ENCODE results near the gene KCNK6.
"Not testable (repeated sequence)": the region's sequence is repeated elsewhere in the genome, so short reads cannot be mapped to it uniquely, and the experiment has no call there.

Gene KCNK6

DNA sequence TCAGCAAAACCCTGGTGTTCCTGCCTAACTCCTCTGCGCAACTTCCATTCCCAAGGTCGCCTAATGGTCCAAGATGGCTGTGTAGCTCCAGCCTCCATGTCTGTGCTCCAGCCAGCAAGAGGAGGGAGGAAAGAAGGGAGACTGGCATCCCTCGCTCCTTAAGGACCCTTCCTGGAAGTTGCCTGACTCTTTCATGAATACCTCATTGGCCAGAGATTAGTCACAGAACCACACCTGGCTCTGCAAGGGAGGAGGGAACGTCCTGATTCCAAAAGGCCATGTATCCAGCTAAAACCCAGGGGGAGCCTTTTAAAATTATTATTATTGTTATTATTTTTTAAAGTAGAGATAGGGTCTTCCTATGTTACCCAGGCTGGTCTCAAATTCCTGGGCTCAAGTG is 4.8 kb downstream of the KCNK6 start:
- Mint-ChIP-seq H3K4me1 (peaks cover 26% of the 10 kb centered on the region), H3K9me3 (no peaks in the 10 kb centered on the region), H3K27ac (no peak overlapping the region), H3K36me3 (peaks cover 24% of the 10 kb centered on the region), H3K27me3 (no peaks in the 10 kb centered on the region), H3K4me3 (no peak overlapping the region)
- DNase-seq: no peak
- CTCF ChIA-PET: no interaction called here

DNA sequence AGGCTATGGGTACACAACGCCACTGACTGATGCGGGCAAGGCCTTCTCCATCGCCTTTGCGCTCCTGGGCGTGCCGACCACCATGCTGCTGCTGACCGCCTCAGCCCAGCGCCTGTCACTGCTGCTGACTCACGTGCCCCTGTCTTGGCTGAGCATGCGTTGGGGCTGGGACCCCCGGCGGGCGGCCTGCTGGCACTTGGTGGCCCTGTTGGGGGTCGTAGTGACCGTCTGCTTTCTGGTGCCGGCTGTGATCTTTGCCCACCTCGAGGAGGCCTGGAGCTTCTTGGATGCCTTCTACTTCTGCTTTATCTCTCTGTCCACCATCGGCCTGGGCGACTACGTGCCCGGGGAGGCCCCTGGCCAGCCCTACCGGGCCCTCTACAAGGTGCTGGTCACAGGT is 6.9 kb downstream of the KCNK6 start:
- no peaks in the 10 kb centered on the region for H3K27me3 Mint-ChIP-seq

GRCh38 chr19:38329651-38330050 is 10.0 kb downstream of the KCNK6 start:
- no peak overlapping the region for H3K27ac Mint-ChIP-seq
- H3K36me3 Mint-ChIP-seq: peaks cover 24% of the 10 kb centered on the region
- H3K4me3 Mint-ChIP-seq: no peak overlapping the region
- H3K27me3 Mint-ChIP-seq: no peaks in the 10 kb centered on the region
- no peaks in the 10 kb centered on the region for H3K4me1 Mint-ChIP-seq
- H3K9me3 Mint-ChIP-seq: no peaks in the 10 kb centered on the region
- DNase-seq: no peak
- CTCF ChIA-PET: interaction anchor here (1.2 kb wide), 1 partner anchor 10 kb away, joined by 4 read pairs; the partner anchor contains the start of gene KCNK6

More for the DNA sequence above, 6.9 kb downstream of the KCNK6 start:
- Mint-ChIP-seq H3K27ac (no peak overlapping the region), H3K36me3 (peaks cover 32% of the 10 kb centered on the region), H3K4me3 (no peak overlapping the region), H3K4me1 (peaks cover 12% of the 10 kb centered on the region), H3K9me3 (no peaks in the 10 kb centered on the region)
- CTCF ChIA-PET: no interaction called here
- DNase-seq: no peak

DNA sequence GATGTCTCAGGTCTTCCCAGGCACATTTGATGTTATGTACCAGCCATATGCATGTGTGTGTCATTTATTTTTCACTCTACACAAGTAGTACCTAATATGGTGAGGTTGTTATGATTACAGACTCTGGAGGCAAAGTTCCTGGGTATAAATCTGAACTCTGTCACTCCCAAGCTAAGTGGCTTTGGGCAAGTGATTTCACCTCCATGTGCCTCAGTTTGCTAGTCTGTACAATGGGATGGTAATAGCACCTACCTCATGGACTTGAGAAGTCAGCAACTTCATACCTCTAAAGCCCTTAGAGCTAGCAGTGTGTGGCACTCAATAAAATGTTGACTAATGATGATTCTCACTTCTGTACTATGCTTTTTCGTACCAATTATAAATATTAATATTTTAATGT is 12.1 kb downstream of the KCNK6 start:
- peaks cover under 1% of the 10 kb centered on the region for H3K4me1 Mint-ChIP-seq
- H3K27me3 Mint-ChIP-seq: no peaks in the 10 kb centered on the region
- DNase-seq: no peak
- no peak overlapping the region for H3K4me3 Mint-ChIP-seq
- peaks cover 17% of the 10 kb centered on the region for H3K36me3 Mint-ChIP-seq
- H3K27ac Mint-ChIP-seq: no peak overlapping the region
- H3K9me3 Mint-ChIP-seq: no peaks in the 10 kb centered on the region
- CTCF ChIA-PET: interaction anchor here (1.1 to 2.3 kb wide), 2 partner anchors 87 to 432 kb away, joined by 3 to 13 read pairs; no protein-coding TSS in a partner anchor

- peaks cover 10% of the 10 kb centered on the region for H3K36me3 Mint-ChIP-seq
These were observed 13.6 kb downstream of the KCNK6 start for GRCh38 chr19:38333245-38333644.

GRCh38 chr19:38335949-38336637 is 16.4 kb downstream of the KCNK6 start:
- no peaks in the 10 kb centered on the region for H3K27me3 Mint-ChIP-seq
- CTCF ChIA-PET: interaction anchor here (0.7 to 2.6 kb wide), 13 partner anchors 18 to 433 kb away, joined by 3 to 16 read pairs (median 5); partner anchors contain the start of genes C19orf33, GGN, PSMD8 and SIPA1L3
- peak overlapping the region; percentile 87 for H3K4me3 Mint-ChIP-seq
- peak; percentile 98 for DNase-seq
- H3K4me1 Mint-ChIP-seq: peaks cover 11% of the 10 kb centered on the region
- H3K9me3 Mint-ChIP-seq: no peaks in the 10 kb centered on the region
- peak overlapping the region; percentile 99 for H3K27ac Mint-ChIP-seq
- H3K36me3 Mint-ChIP-seq: peaks cover under 1% of the 10 kb centered on the region

More at GRCh38 chr19:38333245-38333644, 13.6 kb downstream of the KCNK6 start:
- no peak for DNase-seq
- CTCF ChIA-PET: interaction anchor here (1.2 kb wide), 1 partner anchor 89 kb away, joined by 4 read pairs; no protein-coding TSS in a partner anchor
- H3K4me3 Mint-ChIP-seq: no peak overlapping the region
- H3K4me1 Mint-ChIP-seq: peaks cover 8% of the 10 kb centered on the region
- H3K27me3 Mint-ChIP-seq: no peaks in the 10 kb centered on the region
- no peak overlapping the region for H3K27ac Mint-ChIP-seq
- H3K9me3 Mint-ChIP-seq: no peaks in the 10 kb centered on the region

GRCh38 chr19:38336638-38337359 is 17.2 kb downstream of the KCNK6 start:
- no peaks in the 10 kb centered on the region for H3K27me3 Mint-ChIP-seq
- H3K36me3 Mint-ChIP-seq: no peaks in the 10 kb centered on the region
- peak overlapping the region; percentile 99 for H3K27ac Mint-ChIP-seq
- H3K4me1 Mint-ChIP-seq: peaks cover 11% of the 10 kb centered on the region
- peak; percentile 97 for DNase-seq
- CTCF ChIA-PET: interaction anchor here (0.9 to 1.8 kb wide), 5 partner anchors 38 to 195 kb away, joined by 3 to 16 read pairs (median 8); partner anchors contain the start of genes GGN and PSMD8
- H3K9me3 Mint-ChIP-seq: no peaks in the 10 kb centered on the region
- H3K4me3 Mint-ChIP-seq: peak overlapping the region; percentile 87

GRCh38 chr19:38337360-38337653 is 17.7 kb downstream of the KCNK6 start:
- Mint-ChIP-seq H3K27ac (peak overlapping the region; percentile 99), H3K4me1 (peaks cover 11% of the 10 kb centered on the region), H3K36me3 (no peaks in the 10 kb centered on the region), H3K4me3 (peak overlapping the region; percentile 87), H3K9me3 (no peaks in the 10 kb centered on the region), H3K27me3 (no peaks in the 10 kb centered on the region)
- CTCF ChIA-PET: no interaction called here
- DNase-seq: no peak

DNA sequence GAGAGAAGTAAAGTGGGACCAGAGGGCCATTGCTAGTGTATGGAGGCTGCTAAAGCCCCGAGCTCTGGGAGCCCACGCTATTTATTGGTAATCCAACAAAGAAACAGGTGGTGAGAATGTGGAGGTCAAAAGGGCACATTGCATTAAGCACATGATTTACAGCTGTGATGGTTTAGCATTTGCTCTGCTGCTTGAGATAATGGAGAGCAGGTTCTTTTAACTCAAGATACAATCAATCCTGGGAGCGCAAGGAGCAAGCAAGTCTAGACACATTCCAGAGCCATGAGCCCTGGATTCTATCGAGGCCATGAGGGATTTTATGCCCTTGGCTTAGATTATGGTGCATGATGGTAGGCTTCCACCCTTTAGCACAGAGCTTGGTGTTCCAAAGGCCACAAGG is 19.4 kb downstream of the KCNK6 start:
- H3K4me3 Mint-ChIP-seq, DNase-seq, H3K27me3 Mint-ChIP-seq, H3K9me3 Mint-ChIP-seq, H3K36me3 Mint-ChIP-seq, H3K27ac Mint-ChIP-seq: not testable (repeated sequence)
- peaks cover 11% of the 10 kb centered on the region for H3K4me1 Mint-ChIP-seq
- CTCF ChIA-PET: interaction anchor here (0.6 kb wide), 1 partner anchor 593 kb away, joined by 3 read pairs; no protein-coding TSS in a partner anchor

- Mint-ChIP-seq H3K36me3 (peaks cover 2% of the 10 kb centered on the region), H3K4me3 (no peak overlapping the region), H3K27ac (no peak overlapping the region), H3K9me3 (no peaks in the 10 kb centered on the region), H3K4me1 (peaks cover 11% of the 10 kb centered on the region), H3K27me3 (no peaks in the 10 kb centered on the region)
- CTCF ChIA-PET: no interaction called here
- DNase-seq: no peak
These were observed 21.3 kb downstream of the KCNK6 start for GRCh38 chr19:38340927-38341326.

GRCh38 chr19:38346837-38347236 is 27.2 kb downstream of the KCNK6 start:
- no peak overlapping the region for H3K4me3 Mint-ChIP-seq
- peaks cover 11% of the 10 kb centered on the region for H3K27me3 Mint-ChIP-seq
- no peaks in the 10 kb centered on the region for H3K9me3 Mint-ChIP-seq
- no peaks in the 10 kb centered on the region for H3K4me1 Mint-ChIP-seq
- DNase-seq: no peak
- H3K36me3 Mint-ChIP-seq: peaks cover 2% of the 10 kb centered on the region
- CTCF ChIA-PET: no interaction called here
- H3K27ac Mint-ChIP-seq: no peak overlapping the region

DNA sequence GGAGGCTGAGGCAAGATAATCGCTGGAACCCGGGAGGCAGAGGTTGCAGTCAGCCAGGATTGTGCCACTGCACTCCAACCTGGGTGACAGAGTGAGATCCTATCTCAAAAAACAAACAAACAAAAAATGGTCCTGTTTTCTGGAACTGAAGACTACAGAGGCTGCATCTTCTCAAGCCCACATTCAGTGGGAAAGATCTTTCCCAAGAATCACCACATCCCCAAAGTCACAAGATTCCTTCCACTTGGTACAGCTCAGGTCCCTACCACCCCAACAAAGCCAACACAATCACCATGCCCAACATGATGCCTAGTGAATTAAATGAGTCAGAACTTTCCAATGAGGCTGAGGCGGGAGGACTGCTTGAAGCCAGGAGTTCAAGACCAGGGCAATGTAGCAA is 31.2 kb downstream of the KCNK6 start:
- Mint-ChIP-seq H3K4me3 (no peak overlapping the region), H3K36me3 (no peaks in the 10 kb centered on the region), H3K9me3 (no peaks in the 10 kb centered on the region), H3K27me3 (peaks cover 38% of the 10 kb centered on the region), H3K4me1 (no peaks in the 10 kb centered on the region), H3K27ac (no peak overlapping the region)
- DNase-seq: no peak
- CTCF ChIA-PET: no interaction called here

- H3K4me1 Mint-ChIP-seq: no peaks in the 10 kb centered on the region
- no peak overlapping the region for H3K4me3 Mint-ChIP-seq
- peaks cover 48% of the 10 kb centered on the region for H3K27me3 Mint-ChIP-seq
- no peak overlapping the region for H3K27ac Mint-ChIP-seq
- H3K36me3 Mint-ChIP-seq: no peaks in the 10 kb centered on the region
- DNase-seq: no peak
- CTCF ChIA-PET: no interaction called here
- H3K9me3 Mint-ChIP-seq: no peaks in the 10 kb centered on the region
These were observed 32.3 kb downstream of the KCNK6 start for GRCh38 chr19:38351865-38352395.

GRCh38 chr19:38352611-38353010 is 33.0 kb downstream of the KCNK6 start:
- peaks cover 52% of the 10 kb centered on the region for H3K27me3 Mint-ChIP-seq
- no peak overlapping the region for H3K27ac Mint-ChIP-seq
- CTCF ChIA-PET: no interaction called here
- DNase-seq: no peak
- no peak overlapping the region for H3K4me3 Mint-ChIP-seq
- H3K9me3 Mint-ChIP-seq: no peaks in the 10 kb centered on the region
- H3K4me1 Mint-ChIP-seq: no peaks in the 10 kb centered on the region
- H3K36me3 Mint-ChIP-seq: no peaks in the 10 kb centered on the region

Data from activated naive CD4-positive, alpha-beta T cell treated with anti-CD3 and anti-CD28 coated beads, Interleukin-2, amount 10 ng/mL, durations not matched to agents 7 days and 5 days (primary cell).